ENCODE data around the gene GALNT13. TPM values are rescaled to one million over a fixed set of nuclear protein-coding genes. Genes with fewer than 3 reads are reported as not detected.

The GALNT13 gene
- total RNA-seq, 1 donor = 1.7 TPM

DNA sequence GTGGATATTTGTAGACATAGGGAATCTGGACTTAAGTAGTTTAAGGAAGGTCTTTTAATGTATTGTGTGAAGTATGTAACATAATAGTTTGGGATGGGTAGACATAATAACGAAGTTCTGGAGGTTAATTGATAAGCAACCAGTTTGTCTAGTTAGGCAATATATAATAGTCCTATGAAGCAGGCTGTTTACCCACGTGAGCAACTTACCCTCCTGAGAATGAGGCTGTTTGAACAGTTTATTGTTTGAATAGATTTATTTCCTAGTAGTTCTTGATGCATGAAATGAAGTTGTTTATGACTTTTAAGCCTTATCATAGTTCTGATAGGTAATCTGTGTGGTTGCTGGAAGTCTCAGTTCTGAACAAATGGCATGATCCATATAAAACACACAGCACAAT, 361.5 kb downstream of the GALNT13 start:
- no peak for DNase-seq (ENCODE audit: low read depth)
- no peak overlapping the region for H3K4me3 ChIP-seq (ENCODE audit: low read depth, low read length)
- TF ChIP-seq, protein P1, sequence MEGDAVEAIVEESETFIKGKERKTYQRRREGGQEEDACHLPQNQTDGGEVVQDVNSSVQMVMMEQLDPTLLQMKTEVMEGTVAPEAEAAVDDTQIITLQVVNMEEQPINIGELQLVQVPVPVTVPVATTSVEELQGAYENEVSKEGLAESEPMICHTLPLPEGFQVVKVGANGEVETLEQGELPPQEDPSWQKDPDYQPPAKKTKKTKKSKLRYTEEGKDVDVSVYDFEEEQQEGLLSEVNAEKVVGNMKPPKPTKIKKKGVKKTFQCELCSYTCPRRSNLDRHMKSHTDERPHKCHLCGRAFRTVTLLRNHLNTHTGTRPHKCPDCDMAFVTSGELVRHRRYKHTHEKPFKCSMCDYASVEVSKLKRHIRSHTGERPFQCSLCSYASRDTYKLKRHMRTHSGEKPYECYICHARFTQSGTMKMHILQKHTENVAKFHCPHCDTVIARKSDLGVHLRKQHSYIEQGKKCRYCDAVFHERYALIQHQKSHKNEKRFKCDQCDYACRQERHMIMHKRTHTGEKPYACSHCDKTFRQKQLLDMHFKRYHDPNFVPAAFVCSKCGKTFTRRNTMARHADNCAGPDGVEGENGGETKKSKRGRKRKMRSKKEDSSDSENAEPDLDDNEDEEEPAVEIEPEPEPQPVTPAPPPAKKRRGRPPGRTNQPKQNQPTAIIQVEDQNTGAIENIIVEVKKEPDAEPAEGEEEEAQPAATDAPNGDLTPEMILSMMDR (IDR thresholded peaks at IDR 0.05; ENCODE audit: insufficient read depth, low read depth, low read length) = no peak

GRCh38 chr2:154238252-154238651, 366.5 kb downstream of the GALNT13 start:
- TF ChIP-seq, protein P1 (IDR thresholded peaks at IDR 0.05; ENCODE audit: insufficient read depth, low read depth, low read length) = no peak
- H3K4me3 ChIP-seq (ENCODE audit: low read depth, low read length) = no peak overlapping the region
- DNase-seq (ENCODE audit: low read depth) = no peak

DNA sequence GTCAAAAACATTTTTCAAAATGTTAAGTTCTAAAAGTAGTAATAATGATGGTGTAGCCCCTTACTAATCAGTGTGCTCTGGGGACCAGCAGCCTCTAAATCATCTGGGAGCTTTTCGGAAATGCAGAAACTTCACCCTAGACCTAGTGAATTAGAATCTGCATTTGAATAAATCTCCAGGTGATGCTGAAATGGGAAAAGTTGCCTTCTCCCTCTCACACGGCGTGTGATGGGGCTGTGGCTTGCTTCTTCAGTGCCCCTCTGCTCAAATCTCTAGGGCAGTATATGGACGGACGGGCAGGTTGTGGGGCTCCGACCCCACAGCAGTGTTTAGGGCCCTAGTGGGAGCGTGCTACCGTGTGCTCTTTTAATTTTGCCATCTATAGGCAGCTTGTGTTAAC, 368.6 kb downstream of the GALNT13 start:
- DNase-seq (ENCODE audit: low read depth) = no peak
- no peak overlapping the region for H3K4me3 ChIP-seq (ENCODE audit: low read depth, low read length)
- TF ChIP-seq, protein P1 (IDR thresholded peaks at IDR 0.05; ENCODE audit: insufficient read depth, low read depth, low read length) = no peak

- DNase-seq (ENCODE audit: low read depth) = no peak
- no peak overlapping the region for H3K4me3 ChIP-seq (ENCODE audit: low read depth, low read length)
- TF ChIP-seq, protein P1 (IDR thresholded peaks at IDR 0.05; ENCODE audit: insufficient read depth, low read depth, low read length) = no peak
Observed at GRCh38 chr2:154240921-154241379, 369.2 kb downstream of the GALNT13 start.

DNA sequence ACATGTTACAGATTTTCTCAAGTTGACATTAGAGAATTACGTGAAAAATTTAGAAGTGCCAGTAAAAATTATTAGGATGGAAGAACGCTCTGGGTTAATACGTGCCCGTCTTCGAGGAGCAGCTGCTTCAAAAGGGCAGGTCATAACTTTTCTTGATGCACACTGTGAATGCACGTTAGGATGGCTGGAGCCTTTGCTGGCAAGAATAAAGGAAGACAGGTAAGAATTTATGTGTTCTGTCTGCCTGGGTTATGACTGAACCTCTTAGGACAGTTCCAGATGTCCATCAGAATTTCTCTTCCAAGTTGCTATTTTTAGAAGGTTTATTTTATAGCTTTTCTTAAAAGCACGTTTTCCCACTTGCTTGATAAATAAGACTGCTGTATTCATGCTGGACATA, 371.0 kb downstream of the GALNT13 start:
- no peak overlapping the region for H3K4me3 ChIP-seq (ENCODE audit: low read depth, low read length)
- TF ChIP-seq, protein P1 (IDR thresholded peaks at IDR 0.05; ENCODE audit: insufficient read depth, low read depth, low read length) = no peak
- no peak for DNase-seq (ENCODE audit: low read depth)

- DNase-seq (ENCODE audit: low read depth) = no peak
- TF ChIP-seq, protein P1 (IDR thresholded peaks at IDR 0.05; ENCODE audit: insufficient read depth, low read depth, low read length) = no peak
Observed at GRCh38 chr2:154243685-154244084, 372.0 kb downstream of the GALNT13 start.

DNA sequence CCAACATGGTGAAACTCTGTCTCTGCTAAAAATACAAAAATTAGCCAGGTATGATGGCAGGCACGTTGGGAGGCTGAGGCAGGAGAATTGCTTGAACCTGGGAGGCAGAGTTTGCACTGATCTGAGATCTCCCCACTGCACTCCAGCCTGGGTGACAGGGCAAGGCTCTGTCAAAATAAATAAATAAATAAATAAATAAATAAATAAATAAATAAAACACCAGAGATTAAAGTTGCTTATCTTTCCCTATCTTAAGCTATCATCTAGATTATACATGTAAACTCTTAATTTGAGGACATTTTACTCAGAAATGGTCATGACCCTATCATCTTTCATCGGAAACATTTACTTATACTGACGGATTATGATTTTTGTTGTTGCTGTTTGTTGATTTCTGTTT, 373.2 kb downstream of the GALNT13 start:
- TF ChIP-seq, protein P1 (IDR thresholded peaks at IDR 0.05; ENCODE audit: insufficient read depth, low read depth, low read length) = no peak
- no peak for DNase-seq (ENCODE audit: low read depth)
- H3K4me3 ChIP-seq (ENCODE audit: low read depth, low read length) = no peak overlapping the region

More at GRCh38 chr2:154243685-154244084, 372.0 kb downstream of the GALNT13 start:
- H3K4me3 ChIP-seq (ENCODE audit: low read depth, low read length) = no peak overlapping the region
